COLO668 (cell line): Measurements from ENCODE around the gene BMPR1B.
A peak's percentile ranks its signal among the peaks of the same experiment; 100 is the strongest.
"Not testable (repeated sequence)": the region's sequence is repeated elsewhere in the genome, so short reads cannot be mapped to it uniquely, and the experiment has no call there.

Experiments
- DNase-seq: peaks from one replicate; lab custom pipeline; 2025; ENCODE audit not compliant: unreplicated experiment; lab: John Stamatoyannopoulos, UW

Gene BMPR1B

DNA sequence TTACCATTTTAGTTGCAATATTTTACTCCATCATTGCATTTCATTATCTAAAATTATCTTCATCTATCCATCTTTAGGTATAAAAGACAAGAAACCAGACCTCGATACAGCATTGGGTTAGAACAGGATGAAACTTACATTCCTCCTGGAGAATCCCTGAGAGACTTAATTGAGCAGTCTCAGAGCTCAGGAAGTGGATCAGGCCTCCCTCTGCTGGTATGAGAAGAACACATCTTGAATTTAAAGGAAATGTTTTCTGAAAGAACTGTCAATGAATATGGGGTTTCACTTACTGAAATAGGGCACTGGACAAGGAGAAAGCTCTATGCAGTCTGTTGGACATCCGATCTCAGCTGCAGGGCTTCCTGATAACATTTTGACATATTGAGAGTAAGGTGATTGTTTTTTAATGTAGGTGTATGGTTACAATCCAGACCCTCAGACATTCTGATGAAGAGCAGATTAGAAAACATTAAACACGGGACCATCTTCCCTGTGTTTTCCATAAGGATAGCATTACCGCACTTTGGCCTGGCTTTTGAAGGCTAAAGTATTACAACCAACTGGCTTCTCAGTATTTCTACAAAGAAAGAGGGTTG, 367.2 kb downstream of the BMPR1B start:
- peak; percentile 6 for DNase-seq

DNA sequence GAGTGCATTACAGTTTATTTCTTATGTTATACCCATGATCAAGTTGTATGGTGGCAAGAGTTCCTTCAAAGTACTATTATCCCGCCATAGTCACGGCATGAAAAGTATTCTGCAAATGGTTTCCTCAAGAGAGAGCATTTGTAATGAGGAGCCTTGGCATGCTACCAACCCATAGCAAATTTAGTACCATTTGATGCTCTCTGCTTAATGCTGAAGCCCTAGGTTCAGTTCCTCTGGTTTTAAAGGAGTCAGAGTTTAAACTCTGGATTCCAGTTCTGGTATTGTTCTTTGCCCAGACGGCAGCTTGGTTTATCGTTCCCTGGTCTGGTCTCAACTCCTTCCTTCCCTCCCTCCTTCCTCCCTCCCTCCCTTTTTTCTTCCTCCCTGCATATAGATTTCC, 371.3 kb downstream of the BMPR1B start:
- no peak for DNase-seq

DNA sequence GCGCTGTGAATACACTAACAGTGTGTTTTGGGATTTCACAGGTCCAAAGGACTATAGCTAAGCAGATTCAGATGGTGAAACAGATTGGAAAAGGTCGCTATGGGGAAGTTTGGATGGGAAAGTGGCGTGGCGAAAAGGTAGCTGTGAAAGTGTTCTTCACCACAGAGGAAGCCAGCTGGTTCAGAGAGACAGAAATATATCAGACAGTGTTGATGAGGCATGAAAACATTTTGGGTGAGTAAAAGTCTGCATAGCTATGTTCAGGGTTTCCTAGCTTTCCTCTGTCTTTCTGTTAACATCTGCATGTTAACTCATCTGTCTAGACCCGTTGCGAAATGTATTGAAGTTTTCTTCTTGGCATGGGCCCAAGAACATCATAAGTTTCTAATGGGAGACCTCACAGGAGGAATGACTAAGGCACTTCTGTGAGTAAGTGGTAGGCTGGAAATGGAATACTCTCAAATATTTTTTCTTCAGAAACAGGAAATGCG, 372.1 kb downstream of the BMPR1B start:
- no peak for DNase-seq

DNA sequence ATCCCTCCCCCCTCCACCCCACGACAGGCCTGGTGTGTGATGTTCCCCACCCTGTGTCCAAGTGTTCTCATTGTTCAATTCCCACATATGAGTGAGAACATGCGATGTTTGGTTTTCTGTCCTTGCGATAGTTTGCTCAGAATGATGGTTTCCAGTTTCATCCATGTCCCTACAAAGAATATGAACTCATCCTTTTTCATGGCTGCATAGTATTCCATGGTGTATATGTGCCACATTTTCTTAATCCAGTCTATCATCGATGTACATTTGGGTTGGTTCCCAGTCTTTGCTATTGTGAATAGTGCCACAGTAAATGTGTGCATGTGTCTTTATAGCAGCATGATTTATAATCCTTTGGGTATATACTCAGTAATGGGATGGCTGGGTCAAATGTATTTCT, 376.3 kb downstream of the BMPR1B start:
- DNase-seq: not testable (repeated sequence)

DNA sequence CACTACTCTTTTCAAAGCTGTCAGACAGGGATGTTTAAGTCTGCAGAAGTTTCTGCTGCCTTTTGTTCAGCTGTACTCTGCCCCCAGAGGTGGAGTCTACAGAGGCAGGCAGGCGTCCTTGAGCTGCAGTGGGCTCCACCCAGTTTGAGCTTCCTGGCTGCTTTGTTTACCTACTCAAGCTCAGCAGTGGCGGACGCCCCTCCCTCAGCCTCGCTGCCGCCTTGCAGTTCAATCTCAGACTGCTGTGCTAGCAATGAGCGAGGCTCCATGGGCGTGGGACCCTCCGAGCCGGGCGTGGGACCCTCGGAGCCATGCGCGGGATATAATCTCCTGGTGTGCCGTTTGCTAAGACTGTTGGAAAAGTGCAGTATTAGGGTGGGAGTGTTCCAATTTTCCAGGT, 381.7 kb downstream of the BMPR1B start:
- not testable (repeated sequence) for DNase-seq

DNA sequence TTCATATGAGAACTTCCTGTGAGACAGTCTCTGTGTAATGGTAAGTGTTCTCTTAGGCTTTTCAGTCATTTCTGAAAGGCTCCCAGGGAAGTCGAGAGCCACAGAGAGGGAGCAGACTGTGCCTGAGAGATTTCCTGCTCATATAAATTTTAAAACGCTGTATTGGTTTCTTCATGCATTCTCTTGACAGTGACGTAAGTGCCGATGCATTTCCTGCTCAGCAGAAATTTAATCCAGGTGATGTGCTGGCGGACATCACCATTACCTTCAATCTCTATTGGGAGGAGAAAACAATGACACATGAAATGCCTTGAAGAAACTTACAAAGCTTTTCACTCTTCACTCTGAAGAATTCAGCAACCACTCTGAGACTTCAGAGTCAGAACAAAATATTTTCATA, 383.6 kb downstream of the BMPR1B start:
- no peak for DNase-seq

DNA sequence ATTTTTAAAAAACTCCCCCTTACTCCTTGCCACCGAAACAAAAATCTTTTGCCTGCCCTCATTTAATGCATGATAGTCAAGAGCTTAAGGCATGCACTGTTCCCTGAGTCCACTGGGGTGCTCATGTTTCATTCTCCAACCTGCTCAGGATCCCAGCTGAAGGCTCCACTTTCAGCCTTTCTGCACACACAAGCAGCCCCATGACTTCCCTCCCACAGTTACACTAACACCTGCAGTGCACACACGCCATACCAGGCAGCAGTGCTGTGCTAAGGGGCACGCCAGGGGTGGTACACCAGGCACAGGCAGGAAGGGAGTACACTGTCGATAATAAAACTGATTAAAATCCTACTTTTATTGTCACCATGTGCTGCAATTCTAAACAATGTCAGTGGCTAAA, 385.2 kb downstream of the BMPR1B start:
- no peak for DNase-seq

DNA sequence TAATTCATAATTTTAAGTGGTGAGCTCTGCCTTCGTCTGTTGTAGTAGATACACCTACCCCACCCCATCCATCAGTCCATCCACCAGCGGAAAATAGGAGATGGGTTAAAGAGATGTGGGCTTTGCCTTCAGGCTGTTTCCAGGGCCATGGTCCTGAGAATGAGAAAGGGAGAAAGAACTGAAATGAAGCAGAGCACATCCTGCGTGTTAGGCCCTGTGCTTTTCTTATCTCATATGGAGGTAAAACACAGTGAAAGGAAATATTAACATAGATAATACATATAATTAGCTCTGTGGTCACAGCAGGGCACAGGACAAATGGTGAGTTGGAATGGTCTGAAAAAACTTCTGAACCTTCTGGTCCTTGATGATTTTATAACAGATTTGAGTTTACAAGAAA, 393.5 kb downstream of the BMPR1B start:
- no peak for DNase-seq

DNA sequence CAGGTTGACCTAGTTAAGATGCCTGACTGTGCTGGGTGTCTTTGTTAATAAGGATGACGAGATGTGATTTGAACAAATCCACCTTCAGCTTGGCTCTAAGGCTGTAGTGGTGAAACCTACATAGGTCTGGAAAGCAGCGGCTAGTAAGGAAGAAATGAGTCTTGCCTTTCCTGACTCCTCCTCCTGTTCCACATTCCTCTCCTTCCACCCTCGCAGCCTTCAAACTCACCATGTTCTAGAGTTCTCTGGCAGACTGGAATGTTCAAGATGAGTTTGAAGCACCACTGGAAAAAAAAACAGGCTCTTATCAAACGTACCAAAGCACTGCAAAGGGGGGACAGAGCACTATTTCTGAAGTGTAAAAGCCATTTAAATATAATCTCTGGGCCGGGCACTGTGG, 395.4 kb downstream of the BMPR1B start:
- no peak for DNase-seq

DNA sequence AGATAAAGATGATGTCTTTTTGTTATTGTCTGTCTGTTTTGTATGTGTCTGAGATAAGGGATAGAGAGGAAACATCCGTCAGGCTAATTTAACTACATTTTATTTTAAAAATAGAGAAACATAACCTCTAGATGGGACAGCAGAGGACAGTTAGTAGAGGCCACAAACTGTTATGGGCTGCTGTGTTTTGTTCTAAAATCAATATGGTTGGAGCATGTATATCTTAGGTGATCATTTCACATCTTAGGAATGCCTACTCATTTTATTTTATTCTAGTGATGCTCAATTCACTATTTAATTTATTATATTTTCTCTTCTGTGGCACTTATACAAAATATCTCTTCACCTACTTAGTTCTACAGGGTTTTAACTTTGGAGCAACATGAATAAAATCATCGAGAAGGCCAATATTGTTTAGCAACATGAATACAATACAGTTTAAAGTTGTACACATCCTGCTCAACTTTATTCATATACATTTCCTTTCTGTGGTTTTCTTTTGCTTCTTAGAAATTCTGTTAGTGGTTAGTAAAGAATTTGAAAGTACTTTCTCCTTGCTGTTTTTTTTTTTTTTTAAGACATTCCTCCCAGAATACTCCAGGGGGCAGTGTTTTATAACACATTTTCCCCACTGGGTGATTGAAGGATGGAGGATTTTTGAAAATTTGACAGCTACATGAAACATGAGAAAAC, 398.1 kb downstream of the BMPR1B start:
- no peak for DNase-seq

DNA sequence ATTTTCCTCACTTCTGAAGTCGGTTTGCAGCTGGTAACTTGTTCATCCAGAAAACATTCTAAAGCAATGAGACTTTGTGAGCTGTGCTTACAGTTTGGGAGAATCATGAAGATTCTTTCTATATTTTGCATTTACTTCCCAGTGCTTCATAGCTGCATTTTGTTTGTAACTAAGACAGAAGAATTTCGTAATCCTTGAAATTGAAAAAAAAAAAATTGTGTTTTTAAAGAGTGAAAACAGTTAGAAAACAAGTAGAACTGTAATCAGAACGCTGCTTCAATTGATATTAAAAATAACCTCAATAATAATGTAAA, 398.7 kb downstream of the BMPR1B start:
- no peak for DNase-seq

DNA sequence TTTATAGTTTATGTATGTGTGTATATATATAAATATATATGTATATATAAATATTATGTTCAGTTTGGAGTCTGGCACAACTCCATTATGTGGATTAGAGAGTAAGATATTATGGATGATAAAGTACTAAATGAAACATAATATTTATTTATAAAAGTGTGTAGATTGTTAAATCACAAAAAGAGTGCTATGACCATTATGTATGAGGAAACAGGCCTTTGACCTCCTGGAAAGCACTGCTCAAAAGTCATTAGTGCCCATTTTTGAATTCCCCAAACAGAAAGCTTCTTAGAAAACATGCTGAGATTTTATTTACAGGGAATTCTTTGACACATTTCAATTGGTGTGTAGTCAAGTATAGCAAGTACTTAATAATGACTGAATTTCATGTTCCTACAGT, 399.8 kb downstream of the BMPR1B start:
- DNase-seq: no peak

DNA sequence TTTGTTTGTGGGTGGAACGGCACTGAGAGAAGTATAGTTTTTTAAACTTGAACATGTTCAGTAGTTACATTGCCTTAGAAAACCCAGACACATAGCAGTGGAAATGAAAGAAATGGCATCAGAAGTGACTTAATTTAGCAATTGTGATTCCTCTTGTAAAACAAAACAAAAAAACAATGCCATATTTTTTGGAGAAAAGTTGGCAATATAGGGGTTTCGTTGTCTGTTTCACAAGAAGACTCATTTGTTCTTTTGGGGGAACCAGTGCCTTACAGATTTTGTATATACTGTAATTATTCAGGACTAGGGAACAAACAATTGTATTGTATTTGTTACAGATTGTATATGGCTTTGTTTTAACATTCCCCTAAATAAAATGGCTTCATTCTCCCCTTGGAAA, 400.3 kb downstream of the BMPR1B start:
- no peak for DNase-seq

DNA sequence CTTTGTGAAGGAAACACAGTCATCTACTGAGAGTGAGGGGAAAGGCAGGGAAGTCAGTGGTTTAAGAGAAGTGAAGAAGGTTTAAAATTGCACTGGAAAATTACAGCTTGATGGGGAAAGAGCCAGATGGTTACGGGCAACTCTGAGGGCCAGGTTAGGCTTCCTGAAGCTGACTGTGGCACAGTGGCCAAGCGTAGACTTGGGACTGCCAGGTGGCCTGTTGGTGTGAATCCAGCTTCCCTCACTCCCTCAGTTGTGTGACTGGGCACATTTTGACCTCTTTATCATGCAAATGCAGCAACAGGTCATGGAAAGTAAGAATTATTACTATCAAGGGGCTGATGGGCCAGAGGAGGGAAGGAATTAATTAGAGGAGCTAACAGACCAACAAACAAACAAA, 400.9 kb downstream of the BMPR1B start:
- DNase-seq: no peak

DNA sequence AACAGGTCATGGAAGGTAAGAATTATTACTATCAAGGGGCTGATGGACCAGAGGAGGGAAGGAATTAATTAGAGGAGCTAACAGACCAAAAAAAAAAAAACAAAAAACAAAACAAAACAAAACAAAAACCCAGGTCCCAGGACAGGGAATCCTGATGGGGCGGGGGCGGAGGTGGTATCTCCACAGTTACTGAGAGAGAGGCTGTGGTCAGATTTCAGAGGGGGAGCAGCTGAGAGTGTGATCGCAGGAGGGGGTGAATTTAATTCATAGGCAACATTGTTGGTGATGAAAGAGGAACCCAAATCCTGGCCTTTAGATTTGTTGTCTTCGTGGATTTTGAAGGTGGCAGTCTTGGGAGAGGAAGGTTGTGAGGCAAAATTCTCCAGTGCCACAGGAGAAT, 401.6 kb downstream of the BMPR1B start:
- DNase-seq: no peak

DNA sequence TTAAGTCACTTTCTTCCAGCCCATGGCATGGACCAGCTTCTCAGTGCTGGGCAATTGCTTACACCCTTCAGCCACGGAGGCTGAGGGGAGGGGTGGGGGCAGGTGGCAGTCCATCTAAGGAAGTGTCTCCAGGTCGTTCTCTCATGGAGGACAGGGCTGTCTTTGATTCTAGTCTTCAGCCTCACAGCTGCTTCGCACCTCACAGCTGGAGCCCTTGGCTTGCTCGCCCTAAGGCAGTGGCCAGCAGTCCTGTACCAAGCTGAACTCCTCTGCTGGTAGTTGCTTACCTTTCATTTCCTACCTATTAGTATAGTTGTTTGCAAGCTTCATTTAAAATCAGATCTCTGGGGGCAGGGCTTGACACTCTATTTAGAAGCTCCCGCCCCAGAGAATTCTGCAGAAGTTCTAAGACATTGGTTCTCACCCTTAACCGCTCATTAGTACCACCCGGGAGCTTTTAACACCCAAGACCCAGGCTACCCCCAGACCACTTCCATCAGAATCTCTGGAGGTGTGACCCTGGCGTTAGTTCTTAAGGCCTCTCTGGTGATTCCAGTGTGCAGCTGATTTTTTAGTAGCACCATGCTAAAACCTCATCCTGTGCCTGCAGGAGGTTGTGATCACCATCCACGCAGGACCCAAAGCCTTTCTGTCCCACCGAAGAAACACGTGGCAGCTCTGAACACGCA, 404.2 kb downstream of the BMPR1B start:
- no peak for DNase-seq

DNA sequence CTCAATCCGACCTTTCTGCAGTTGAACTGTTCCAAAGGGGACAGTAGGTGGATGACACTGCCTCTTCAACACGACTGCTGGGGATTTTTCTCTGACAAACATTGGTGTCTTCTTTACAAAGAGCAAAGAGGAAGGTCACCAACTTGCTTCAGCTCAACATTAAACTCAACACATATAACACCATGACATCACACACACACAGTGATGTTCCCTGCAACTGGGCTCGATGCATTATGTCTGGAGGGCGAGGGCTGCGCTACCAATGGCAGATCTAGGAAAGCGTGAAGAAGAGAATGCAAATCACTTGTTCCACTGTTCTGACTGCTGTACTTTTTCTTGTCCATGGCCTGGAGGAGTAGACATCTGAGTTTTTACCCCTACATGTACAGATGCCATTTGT, 405.1 kb downstream of the BMPR1B start:
- no peak for DNase-seq

DNA sequence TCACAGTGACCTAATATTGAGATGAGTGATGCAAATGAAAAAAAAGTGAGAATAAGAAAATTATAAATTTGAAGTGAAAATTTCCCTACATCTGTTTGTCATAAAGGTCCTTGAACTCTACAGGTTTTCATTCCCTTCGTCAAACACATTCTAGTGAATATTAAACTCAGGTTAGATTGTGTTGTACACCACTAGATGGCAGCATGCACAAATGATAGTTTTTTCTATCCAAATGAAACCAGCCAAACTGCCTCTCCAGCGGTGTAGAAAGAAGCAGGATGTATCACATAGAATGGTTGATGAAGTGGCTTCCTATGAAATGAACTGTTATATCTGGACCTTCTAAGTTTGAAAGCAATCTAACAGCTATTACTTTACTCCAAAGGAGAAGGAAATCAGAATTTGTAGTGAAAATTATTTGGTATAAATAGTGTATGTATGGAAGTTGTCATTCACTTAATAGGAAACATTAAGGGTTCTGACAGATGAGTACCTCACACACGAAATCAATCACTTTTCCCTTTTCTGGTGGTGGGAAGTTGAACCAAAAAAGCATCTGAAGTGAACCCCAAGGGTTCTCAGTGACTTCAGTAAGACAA, 408.3 kb downstream of the BMPR1B start:
- peak; percentile 12 for DNase-seq

DNA sequence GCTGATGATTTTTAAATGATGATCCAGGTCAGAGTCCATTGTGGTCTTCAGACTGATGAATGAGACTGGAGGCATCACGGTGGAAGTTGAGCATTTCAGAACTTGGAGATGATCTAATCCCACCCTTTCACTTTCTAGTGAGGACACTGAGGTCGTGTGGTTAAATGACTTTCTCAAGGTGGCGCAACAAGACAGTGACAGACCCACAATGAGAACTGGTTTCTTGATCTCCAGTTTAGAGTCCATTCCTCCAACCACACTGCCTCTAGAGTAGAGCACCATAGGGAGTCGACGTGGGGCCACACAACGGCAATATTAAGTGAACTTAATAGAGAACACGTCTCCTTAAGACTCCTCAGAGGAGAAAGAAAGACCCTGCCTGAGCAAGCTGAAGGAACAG, 410.1 kb downstream of the BMPR1B start:
- no peak for DNase-seq

DNA sequence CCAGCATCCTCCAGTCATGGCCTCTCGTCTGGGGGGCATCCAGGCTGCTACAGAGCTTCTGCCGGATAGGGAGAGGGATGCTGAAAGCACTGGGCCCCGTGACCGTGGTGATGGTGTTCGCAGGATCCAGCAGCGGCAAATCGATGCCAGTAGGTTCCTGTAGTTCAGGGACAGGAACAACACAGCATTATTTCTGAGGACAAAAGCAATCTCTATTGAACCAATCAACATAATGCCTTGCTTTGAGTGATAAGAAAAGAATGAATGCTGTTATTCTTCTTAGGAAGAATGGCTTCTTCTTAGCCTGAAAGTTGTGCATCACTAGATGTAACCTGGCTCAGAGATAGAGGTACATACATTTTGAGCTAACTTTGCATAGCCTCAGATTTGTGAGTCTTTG, 412.4 kb downstream of the BMPR1B start:
- DNase-seq: no peak

DNA sequence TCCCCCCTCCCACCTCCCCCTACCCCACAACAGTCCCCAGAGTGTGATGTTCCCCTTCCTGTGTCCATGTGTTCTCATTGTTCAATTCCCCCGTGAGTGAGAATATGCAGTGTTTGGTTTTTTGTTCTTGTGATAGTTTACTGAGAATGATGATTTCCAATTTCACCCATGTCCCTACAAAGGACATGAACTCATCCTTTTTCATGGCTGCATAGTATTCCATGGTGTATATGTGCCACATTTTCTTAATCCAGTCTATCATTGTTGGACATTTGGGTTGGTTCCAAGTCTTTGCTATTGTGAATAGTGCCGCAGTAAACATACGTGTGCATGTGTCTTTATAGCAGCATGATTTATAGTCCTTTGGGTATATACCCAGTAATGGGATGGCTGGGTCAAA, 413.6 kb downstream of the BMPR1B start:
- DNase-seq: not testable (repeated sequence)

DNA sequence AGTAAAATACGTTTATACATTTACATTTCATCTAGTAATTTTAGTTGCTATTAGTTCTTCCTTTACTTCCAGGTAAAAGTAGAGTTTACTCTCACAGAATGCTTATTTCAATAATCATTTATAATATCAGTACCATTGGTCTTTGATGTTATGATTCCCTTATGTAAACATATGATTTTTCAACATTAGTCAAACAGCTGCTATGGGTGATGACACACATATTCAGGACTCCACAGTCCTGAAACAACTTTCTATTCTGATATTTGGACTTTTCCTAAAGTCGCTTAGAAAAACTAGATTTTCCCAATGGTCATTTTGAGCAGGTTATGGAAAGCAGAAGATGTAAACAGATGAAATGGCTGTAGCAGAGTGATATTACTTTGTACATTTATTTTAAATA, 421.2 kb downstream of the BMPR1B start:
- no peak for DNase-seq
